ENCODE results near the gene HOXA6. TPM values are rescaled to one million over a fixed set of nuclear protein-coding genes. Genes with fewer than 3 reads are reported as not detected.

HOXA6 gene
- total RNA-seq, 1 donor from 2014 or later: not detected

- DNase-seq: no peak
These were observed 36.9 kb upstream of the HOXA6 start for GRCh38 chr7:27184337-27185012.

GRCh38 chr7:27183682-27184336, 36.2 kb upstream of the HOXA6 start:
- DNase-seq: no peak

- DNase-seq: no peak
These were observed 35.5 kb upstream of the HOXA6 start for GRCh38 chr7:27182861-27183681.

- DNase-seq: no peak
These were observed 34.8 kb upstream of the HOXA6 start for GRCh38 chr7:27182285-27182841.

- DNase-seq: no peak
These were observed 34.3 kb upstream of the HOXA6 start for GRCh38 chr7:27181795-27182275.

GRCh38 chr7:27180431-27181420, 33.2 kb upstream of the HOXA6 start:
- no peak for DNase-seq

- peak; percentile 75 for DNase-seq
These were observed 32.2 kb upstream of the HOXA6 start for GRCh38 chr7:27179503-27180430.

GRCh38 chr7:27179030-27179429, 31.5 kb upstream of the HOXA6 start:
- DNase-seq: no peak

- no peak for DNase-seq
These were observed 30.8 kb upstream of the HOXA6 start for GRCh38 chr7:27178366-27178765.

- no peak for DNase-seq
These were observed 30.3 kb upstream of the HOXA6 start for GRCh38 chr7:27177795-27178320.

- DNase-seq: no peak
These were observed 29.6 kb upstream of the HOXA6 start for GRCh38 chr7:27176962-27177794.

- no peak for DNase-seq
These were observed 28.9 kb upstream of the HOXA6 start for GRCh38 chr7:27176524-27176845.

DNA sequence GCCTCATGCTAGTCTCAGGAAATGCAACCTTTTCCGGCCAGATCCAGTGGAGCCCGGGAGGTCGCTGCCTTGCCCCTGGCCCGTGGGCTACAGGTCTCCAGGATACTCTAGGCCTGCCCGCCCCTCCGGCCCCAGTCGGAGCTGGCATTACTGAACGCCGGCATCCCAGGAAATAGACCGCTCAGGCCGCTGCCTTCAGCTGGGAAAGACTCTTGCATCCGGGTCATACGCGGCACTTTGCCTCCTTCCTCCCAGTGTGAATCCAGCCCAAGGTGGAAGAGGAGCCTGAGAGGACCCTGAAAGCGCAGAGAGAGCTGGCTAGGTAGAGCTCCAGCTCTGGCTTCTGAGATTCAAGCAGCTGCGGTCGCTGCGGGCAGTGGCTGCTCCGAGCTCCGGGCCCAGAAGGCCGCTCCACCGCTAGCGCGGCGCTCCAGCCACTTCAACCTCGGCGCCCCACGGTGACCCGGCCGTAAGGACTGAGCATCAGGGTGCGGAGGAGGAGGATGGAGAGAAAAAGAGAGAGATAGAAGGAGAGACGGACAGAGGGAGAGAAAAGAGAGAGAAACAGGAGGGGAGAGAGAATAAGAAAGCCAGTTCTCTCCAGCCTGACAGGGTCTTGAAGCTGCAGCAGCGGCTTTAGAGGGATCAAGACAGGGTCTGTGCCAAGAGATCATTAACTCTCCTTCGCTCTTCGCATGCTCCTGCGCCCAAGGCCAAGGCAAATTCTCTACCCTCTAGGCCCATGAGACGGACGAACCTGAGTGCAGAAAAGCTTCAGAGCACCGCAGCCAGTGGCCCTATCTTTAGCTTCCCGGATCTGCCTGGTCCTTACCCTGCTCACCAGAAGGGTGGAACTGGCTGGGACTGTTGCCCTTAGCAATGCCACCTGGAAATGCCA, 28.3 kb upstream of the HOXA6 start:
- DNase-seq: no peak

GRCh38 chr7:27174874-27175625, 27.5 kb upstream of the HOXA6 start:
- DNase-seq: no peak

DNA sequence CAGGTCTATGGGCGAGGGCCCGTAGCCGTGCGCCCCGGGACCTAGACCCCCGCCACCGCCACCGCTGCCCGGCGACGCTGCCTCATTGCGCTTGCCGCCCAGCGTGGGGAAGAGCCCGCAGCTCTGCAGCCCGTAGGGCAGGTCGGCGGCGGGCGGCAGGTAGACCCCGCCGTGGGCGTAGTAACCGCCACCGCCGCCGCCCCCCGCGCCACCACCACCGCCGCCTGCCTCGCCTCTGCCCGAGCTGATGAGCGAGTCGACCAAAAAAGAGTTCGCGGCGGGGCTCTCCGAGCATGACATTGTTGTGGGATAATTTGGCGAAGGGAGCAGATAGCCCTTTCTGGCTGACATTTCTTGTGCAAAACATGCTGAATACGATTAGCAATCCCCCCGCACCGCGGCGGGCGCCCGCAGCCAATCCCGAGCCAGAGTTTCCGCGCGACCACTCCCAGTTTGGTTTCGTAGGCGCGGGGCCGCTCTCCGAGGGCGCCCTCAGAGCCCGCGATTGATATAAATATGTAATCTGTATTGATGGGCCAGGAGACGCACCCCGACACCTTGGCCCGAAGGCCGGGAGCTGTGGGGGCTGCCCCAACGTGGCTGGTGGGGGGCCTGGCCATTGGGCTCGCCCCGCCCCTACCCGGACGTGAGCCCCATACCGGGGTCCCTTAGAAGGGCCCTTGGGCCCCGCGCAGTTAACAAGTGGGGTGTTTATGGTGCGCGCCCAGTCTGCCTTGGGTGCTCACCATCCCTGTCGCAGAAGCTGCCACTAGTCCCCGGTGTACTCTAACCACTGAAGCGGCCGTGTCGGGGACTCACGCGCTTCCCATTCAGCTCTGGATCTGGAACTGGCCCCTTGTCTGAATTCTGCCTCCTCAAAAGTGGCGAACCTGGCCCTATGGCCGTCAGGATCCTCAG, 26.6 kb upstream of the HOXA6 start, which contains the start of gene HOXA10:
Gene HOXA10 (minus strand): TSS at position 365 of the 918 bp plus-strand sequence. CDS start 14 bp downstream, at position 351.
- no peak for DNase-seq

- no peak for DNase-seq
These were observed 26.0 kb upstream of the HOXA6 start for GRCh38 chr7:27173511-27173955.

All from tongue (tissue), 2 donors.